H1 (cell line): ENCODE measurements around the gene ANKS1A. TPM values are rescaled to one million over a fixed set of nuclear protein-coding genes. Genes with fewer than 3 reads are reported as not detected.

ENCODE experiments used
- CTCF ChIA-PET: fragments of 300-600 bp; sonication (Branson Sonifier 250); formaldehyde crosslinking; loops from one replicate; lab custom pipeline; 2021; ENCODE audit not compliant: partially characterized antibody; lab: Charles Lee
- POLR2A ChIA-PET: fragments of 300-600 bp; sonication (Branson Sonifier 250); formaldehyde crosslinking; loops from one replicate; lab custom pipeline; 2021; ENCODE audit warnings: inconsistent platforms; ENCODE audit not compliant: partially characterized antibody; lab: Charles Lee
- DNase-seq, 2 experiments: peaks; one replicate each; pipeline versions ENCODE4 v3.0.0 to v3.0.0-alpha.2; 2010 to 2022; ENCODE audit warnings: low spot score in 2 of 2, low read depth in 1 of 2, mixed read lengths in 1 of 2
- FAIRE-seq: peaks from 2 replicates; lab custom pipeline; 2011; peaks lifted over from hg19 to GRCh38; lab: Jason Lieb, UNC
- H2AFZ ChIP-seq: 2 replicates; pipeline ENCODE4 v1.8.1; 2012; ENCODE audit warnings: low read length, inconsistent platforms
- H2AK5ac ChIP-seq: 2 replicates; pipeline ENCODE4 v1.6.1; 2013; ENCODE audit warnings: low read depth, low read length
- H2BK120ac ChIP-seq: replicated peaks from 2 replicates; pipeline ENCODE3; 2013; ENCODE audit warnings: low read depth, low read length, inconsistent platforms
- H2BK12ac ChIP-seq: 2 replicates; pipeline ENCODE4 v1.6.1; 2013; ENCODE audit warnings: low read depth, low read length
- H2BK15ac ChIP-seq: 2 replicates; pipeline ENCODE4 v1.6.1; 2013; ENCODE audit warnings: low read length
- H2BK20ac ChIP-seq: 2 replicates; pipeline ENCODE4 v1.6.1; 2013; ENCODE audit warnings: low read length
- H2BK5ac ChIP-seq: 2 replicates; pipeline ENCODE4 v1.6.1; 2013; ENCODE audit warnings: low read depth, low read length
- H3K14ac ChIP-seq: 2 replicates; pipeline ENCODE4 v1.6.1; 2013; ENCODE audit warnings: inconsistent platforms; ENCODE audit not compliant: insufficient read length
- H3K18ac ChIP-seq: 2 replicates; pipeline ENCODE4 v1.6.1; 2013; ENCODE audit warnings: low read length; ENCODE audit errors: extremely low read depth
- H3K23ac ChIP-seq: 2 replicates; pipeline ENCODE4 v1.6.1; 2013; ENCODE audit warnings: inconsistent platforms; ENCODE audit not compliant: insufficient read length
- H3K23me2 ChIP-seq: 2 replicates; pipeline ENCODE4 v1.6.1; 2013; ENCODE audit warnings: low read depth, low read length
- H3K27ac ChIP-seq: 2 replicates; pipeline ENCODE4 v1.6.1; 2011; ENCODE audit warnings: low read depth, low read length, inconsistent platforms
- H3K27me3 ChIP-seq, 4 experiments: replicated peaks in 1 of 4; 1 replicate in 1 of 4; 2 replicates in 3 of 4; pipeline versions ENCODE4 v1.6.1 to v1.8.1; 2011 to 2013; ENCODE audit warnings: low read length in 3 of 4, mild to moderate bottlenecking in 3 of 4, inconsistent platforms in 2 of 4, mixed read lengths in 2 of 4, moderate library complexity in 1 of 4; ENCODE audit not compliant: control insufficient read depth in 3 of 4, insufficient read depth in 3 of 4; ENCODE audit errors: extremely low read depth in 1 of 4
- H3K36me3 ChIP-seq, 4 experiments: 2 replicates each; pipeline versions ENCODE4 v1.6.1 to v1.8.1; 2011 to 2013; ENCODE audit warnings: mild to moderate bottlenecking in 4 of 4, low read length in 3 of 4, moderate library complexity in 2 of 4, control low read depth in 1 of 4, inconsistent platforms in 1 of 4; ENCODE audit not compliant: insufficient read depth in 4 of 4, control insufficient read depth in 2 of 4
- H3K4ac ChIP-seq: replicated peaks from 2 replicates; pipeline ENCODE3; 2013; ENCODE audit warnings: low read length, low read depth, mixed read lengths, inconsistent platforms; ENCODE audit not compliant: insufficient read length
- H3K4me1 ChIP-seq, 4 experiments: replicated peaks in 1 of 4; 1 replicate in 1 of 4; 2 replicates in 3 of 4; pipeline versions ENCODE4 v1.6.1 to v1.8.1; 2011 to 2013; ENCODE audit warnings: low read length in 3 of 4, inconsistent platforms in 2 of 4, mixed read lengths in 1 of 4; ENCODE audit not compliant: insufficient read depth in 4 of 4, control insufficient read depth in 3 of 4
- H3K4me2 ChIP-seq, 2 experiments: 2 replicates each; pipeline versions ENCODE4 v1.6.1 to v1.8.1; 2011 to 2013; ENCODE audit warnings: low read depth in 2 of 2, low read length in 2 of 2, control low read depth in 1 of 2, inconsistent platforms in 1 of 2, mild to moderate bottlenecking in 1 of 2; ENCODE audit not compliant: insufficient read depth in 1 of 2
- H3K4me3 ChIP-seq, 4 experiments: fragments of 200-600, 300-600 bp in 1 of 4; sonication (generic), shearing (Covaris generic), sonication (Bioruptor Twin) in 1 of 4; 2 replicates each; pipeline versions ENCODE4 v1.5.1 to v1.8.1; 2011 to 2016; ENCODE audit warnings: low read length in 4 of 4, low read depth in 3 of 4, control low read depth in 2 of 4, inconsistent platforms in 2 of 4, mild to moderate bottlenecking in 2 of 4, mixed read lengths in 1 of 4, moderate library complexity in 1 of 4; ENCODE audit not compliant: insufficient read depth in 2 of 4; ENCODE audit errors: extremely low read depth in 1 of 4
- H3K56ac ChIP-seq: replicated peaks from 2 replicates; pipeline ENCODE3; 2013; ENCODE audit warnings: low read depth, mild to moderate bottlenecking, mixed read lengths, low read length, inconsistent platforms; ENCODE audit not compliant: insufficient read length
- H3K79me1 ChIP-seq: 2 replicates; pipeline ENCODE4 v1.6.1; 2013; ENCODE audit warnings: low read depth, low read length, control low read depth
- H3K79me2 ChIP-seq, 2 experiments: 2 replicates each; pipeline versions ENCODE4 v1.6.1 to v1.8.1; 2012 to 2013; ENCODE audit warnings: low read length in 2 of 2, mild to moderate bottlenecking in 2 of 2, inconsistent platforms in 1 of 2; ENCODE audit not compliant: insufficient read depth in 2 of 2, control insufficient read depth in 1 of 2
- H3K9ac ChIP-seq, 4 experiments: replicated peaks in 1 of 4; 1 replicate in 1 of 4; 2 replicates in 3 of 4; pipeline versions ENCODE4 v1.6.1 to v1.8.1; 2011 to 2013; ENCODE audit warnings: low read depth in 3 of 4, low read length in 3 of 4, control low read depth in 2 of 4, mild to moderate bottlenecking in 2 of 4, moderate library complexity in 2 of 4, inconsistent platforms in 1 of 4; ENCODE audit errors: extremely low read depth in 1 of 4
- H3K9me3 ChIP-seq, 2 experiments: 2 replicates each; pipeline versions ENCODE4 v1.6.1 to v1.8.1; 2012 to 2013; ENCODE audit warnings: mild to moderate bottlenecking in 2 of 2, moderate library complexity in 2 of 2, control low read depth in 1 of 2, inconsistent platforms in 1 of 2, low read depth in 1 of 2, low read length in 1 of 2, mixed read lengths in 1 of 2; ENCODE audit not compliant: insufficient read depth in 2 of 2
- H4K20me1 ChIP-seq, 2 experiments: replicated peaks in 1 of 2; 2 replicates each; pipeline versions ENCODE3 to v1.8.1; 2011 to 2013; ENCODE audit warnings: inconsistent platforms in 2 of 2, low read length in 2 of 2, mild to moderate bottlenecking in 1 of 2; ENCODE audit not compliant: insufficient read depth in 2 of 2, control insufficient read depth in 1 of 2
- H4K5ac ChIP-seq: 2 replicates; pipeline ENCODE4 v1.6.1; 2013; ENCODE audit warnings: low read length, low read depth, mixed read lengths, inconsistent platforms; ENCODE audit not compliant: insufficient read length
- H4K8ac ChIP-seq: 2 replicates; pipeline ENCODE4 v1.8.0; 2013; ENCODE audit warnings: mild to moderate bottlenecking, moderate library complexity, low read length, inconsistent platforms; ENCODE audit not compliant: insufficient read depth; ENCODE audit errors: extremely low read depth
- H4K91ac ChIP-seq: replicated peaks from 2 replicates; pipeline ENCODE3; 2013; ENCODE audit warnings: low read length, mixed read lengths, inconsistent platforms; ENCODE audit not compliant: insufficient read length
- BCL11A ChIP-seq, 2 experiments: IDR thresholded peaks; one replicate each; pipeline ENCODE4 v1.6.1; 2011; ENCODE audit warnings: low read depth in 2 of 2, low read length in 2 of 2, mild to moderate bottlenecking in 2 of 2
- BRCA1 ChIP-seq: IDR thresholded peaks from 2 replicates; pipeline ENCODE4 v1.6.1; 2012; ENCODE audit warnings: low read depth, low read length, improper control_type of control experiment
- CEBPB ChIP-seq: IDR thresholded peaks from 2 replicates; pipeline ENCODE4 v1.6.1; 2012; ENCODE audit warnings: low read depth, low read length
- EP300 ChIP-seq, 2 experiments: IDR thresholded peaks; 1 replicate in 1 of 2; 2 replicates in 1 of 2; pipeline ENCODE4 v1.6.1; 2011 to 2012; ENCODE audit warnings: low read depth in 2 of 2, low read length in 2 of 2, mild to moderate bottlenecking in 2 of 2, borderline replicate concordance in 1 of 2, inconsistent platforms in 1 of 2, moderate library complexity in 1 of 2
- JUND ChIP-seq: IDR thresholded peaks from 2 replicates; pipeline ENCODE4 v1.6.1; 2011; ENCODE audit warnings: mild to moderate bottlenecking, improper control_type of control experiment, low read length
- NANOG ChIP-seq: IDR thresholded peaks from 2 replicates; pipeline ENCODE4 v1.6.1; 2011; ENCODE audit warnings: low read length, low read depth, mild to moderate bottlenecking, inconsistent platforms; ENCODE audit not compliant: insufficient read depth, poor library complexity, severe bottlenecking
- PHF8 ChIP-seq: fragments of 200-600 bp; sonication (generic); conservative IDR thresholded peaks from 2 replicates; pipeline ENCODE4 v1.7.1; 2012; ENCODE audit warnings: low read depth, mild to moderate bottlenecking, inconsistent platforms, low read length, moderate library complexity
- POLR2AphosphoS5 ChIP-seq: IDR thresholded peaks from 2 replicates; pipeline ENCODE4 v1.6.1; 2011; ENCODE audit warnings: low read depth, low read length
- POU5F1 ChIP-seq: IDR thresholded peaks from 2 replicates; pipeline ENCODE4 v1.6.1; 2011; ENCODE audit warnings: low read depth, mild to moderate bottlenecking, low read length, moderate library complexity
- SAP30 ChIP-seq: fragments of 300-600 bp; sonication (generic); IDR thresholded peaks from 2 replicates; pipeline ENCODE4 v1.7.1; 2012; ENCODE audit warnings: low read length, moderate library complexity, mild to moderate bottlenecking, inconsistent platforms; ENCODE audit not compliant: insufficient read depth, insufficient replicate concordance
- TAF7 ChIP-seq: optimal IDR thresholded peaks from 2 replicates; pipeline ENCODE3; 2011; ENCODE audit warnings: low read depth, mild to moderate bottlenecking, inconsistent platforms, low read length, moderate library complexity, borderline replicate concordance
- WGBS, 2 experiments: shearing (Covaris generic) in 1 of 2; methylation state at CpG; one replicate each; pipeline versions ENCODE4 v1.1.6 to v1.1.7; 2013 to 2015; ENCODE audit warnings: low lambda C conversion rate in 2 of 2, mixed read lengths in 2 of 2, inconsistent platforms in 1 of 2, low coverage in 1 of 2, missing lambda C conversion rate in 1 of 2; ENCODE audit not compliant: insufficient replicate concordance in 2 of 2, insufficient coverage in 1 of 2, insufficient read length in 1 of 2; ENCODE audit errors: extremely low coverage in 1 of 2, missing lambda C conversion rate in 1 of 2; 5-methylcytosine and 5-hydroxymethylcytosine counted together
- polyA plus RNA-seq, 7 experiments: library from polyadenylated mRNA; depleted of rRNA in 3 of 7; stranded (reverse) in 5 of 7; unstranded in 2 of 7; fragments of >200 nt in 5 of 7; fragments of 200-250 nt in 2 of 7; gene quantifications; 1 replicate in 5 of 7; 2 replicates in 1 of 7; 4 replicates in 1 of 7; pipeline versions ENCODE4 v1.2.1 to v1.2.3, GENCODE V29; 2011 to 2013; ENCODE audit warnings: missing spikeins in 2 of 7, mixed read lengths in 2 of 7
- total RNA-seq: library from RNA; stranded (reverse); fragmentation: NEBNext Ultra II Directional; extraction: Animal tissue kit (Norgen Biotek cat#: 25700); gene quantifications from 2 replicates; pipeline ENCODE4 v1.2.1, GENCODE V29; 2021

Gene ANKS1A
- total and polyA plus RNA-seq, 2 of the 8 experiments (the other 6 are each of a cell fraction or from before 2014, with no cell fraction given): 9.8 to 30.9 TPM

- Histone ChIP-seq H3K27me3 (no peaks in the 10 kb centered on the region), H2BK20ac (no peak overlapping the region), H2BK15ac (no peak overlapping the region), H3K56ac (no peak overlapping the region), H3K27ac (0 out of 2 replicates have a peak overlapping the region, but pooled peaks have one; percentile 12), H3K18ac (no peak overlapping the region), H2AK5ac (no peak overlapping the region), H2BK5ac (no peak overlapping the region), H2AFZ (no peak overlapping the region), H3K4ac (no peak overlapping the region), H3K14ac (no peak overlapping the region), H4K5ac (no peak overlapping the region), H4K20me1 (peaks cover 0 to 1% of the 10 kb centered on the region in 2 experiments), H3K9ac (no peak overlapping the region), H3K4me2 (no peak overlapping the region), H4K8ac (no peak overlapping the region), H3K23me2 (no peaks in the 10 kb centered on the region), H2BK120ac (no peak overlapping the region), H3K4me3 (no peak overlapping the region), H3K36me3 (no peaks in the 10 kb centered on the region), H3K9me3 (no peaks in the 10 kb centered on the region), H3K4me1 (peaks cover 0 to 2% (median 0%) of the 10 kb centered on the region in 4 experiments; a peak in 1 of 7 replicates), H4K91ac (no peak overlapping the region), H2BK12ac (no peak overlapping the region), H3K23ac (no peak overlapping the region), H3K79me1 (0 out of 2 replicates have a peak, but pooled peaks cover 8% of the 10 kb centered on the region), H3K79me2 (peaks cover 0 to 7% of the 10 kb centered on the region in 2 experiments; a peak in 2 of 4 replicates)
- DNase-seq (no peak), FAIRE-seq (no peak)
- WGBS, 2 experiments: 89% methylated on average over 2 of the region's 2 CpGs; no CpG with 5 or more reads in 1 of the 2 experiments
- CTCF ChIA-PET: interaction anchor here (1.2 kb wide), 1 partner anchor 47 kb away, joined by 7 read pairs; no protein-coding TSS in a partner anchor
- POLR2A ChIA-PET: no interaction called here
- TF ChIP-seq POLR2AphosphoS5 (no peak), CEBPB (no peak), BCL11A (IDR thresholded peaks at IDR 0.05; ENCODE audit: low read depth in 2 of 2, low read length in 2 of 2) (no peak), SAP30 (no peak), POU5F1 (no peak), PHF8 (no peak), EP300 (IDR thresholded peaks at IDR 0.05; ENCODE audit: borderline replicate concordance in 1 of 2, low read depth in 2 of 2, low read length in 2 of 2) (no peak), NANOG (no peak), JUND (no peak), TAF7 (no peak), BRCA1 (no peak)
Observed at GRCh38 chr6:34953061-34954025, 64.3 kb downstream of the ANKS1A start.
